ENCODE measurements around the gene WRAP53. TPM values are rescaled to one million over a fixed set of nuclear protein-coding genes. Genes with fewer than 3 reads are reported as not detected.

Gene WRAP53
- total RNA-seq, 1 experiment from 2014 or later: 22.6 TPM

GRCh38 chr17:7687072-7687907 is 987 bp upstream of the WRAP53 start, which contains the start of gene TP53:
Gene TP53, minus strand, starts transcription at chr17:7687490. Its CDS starts 10,896 bp downstream, at chr17:7676594.
- H3K9ac ChIP-seq (ENCODE audit: low read length): peak within 1 kb of the TSS; percentile 88
- H4K20me1 ChIP-seq (ENCODE audit: low read length): peaks cover 7% of the 10 kb centered on the region; the same call in 1 of the 2 replicates
- no peaks in the 10 kb centered on the region; the same call in 1 of the 2 replicates for H3K36me3 ChIP-seq (ENCODE audit: low read depth, low read length)
- DNase-seq (peak; percentile 82), ATAC-seq (peak; percentile 26)
- POLR2A ChIA-PET (ENCODE audit: unreplicated experiment): interaction anchor here (0.5 to 0.7 kb wide), 5 partner anchors 47 to 464 kb away, joined by 3 to 14 read pairs (median 4); partner anchors contain the start of gene SAT2
- peak within 1 kb of the TSS; percentile 96 for H3K27ac ChIP-seq (ENCODE audit: low read length)
- peak within 1 kb of the TSS; percentile 85 for H3K4me3 ChIP-seq (ENCODE audit: low read length)
- no peaks in the 10 kb centered on the region for H3K9me3 ChIP-seq (ENCODE audit: low read length)
- no peaks in the 10 kb centered on the region for H3F3A ChIP-seq (ENCODE audit: low read length, unreplicated experiment)
- peak within 1 kb of the TSS; percentile 88 for H3K4me2 ChIP-seq (ENCODE audit: low read length)
- BruUV-seq (replicated peaks): TSS peak; percentile 70
- no peaks in the 10 kb centered on the region for H3K27me3 ChIP-seq (ENCODE audit: low read length)
- no peak for TF ChIP-seq CTCF (conservative IDR thresholded peaks at IDR 0.05; ENCODE audit: low read depth, low read length)
- no peak for TF ChIP-seq EZH2phosphoT487 (IDR thresholded peaks at IDR 0.05; ENCODE audit: borderline replicate concordance, low read length)
- TF ChIP-seq EZH2 (IDR thresholded peaks at IDR 0.05; ENCODE audit: low read length, unreplicated experiment): no peak
- H3K79me2 ChIP-seq (ENCODE audit: low read length): peaks cover 65% of the 10 kb centered on the region
- peaks cover 16% of the 10 kb centered on the region for H3K4me1 ChIP-seq (ENCODE audit: insufficient read depth, low read length)
- intact Hi-C loops (cut with micrococcal nuclease): loop anchor here (5.0 kb wide), 3 partner anchors 55 to 250 kb away; partner anchors contain the start of genes CD68, FGF11, SHBG and TMEM102
- H2AFZ ChIP-seq (ENCODE audit: low read length): peak within 1 kb of the TSS; percentile 79
- H3K9me2 ChIP-seq (replicated peaks; ENCODE audit: low read length): no peaks in the 10 kb centered on the region
- CTCF ChIA-PET: interaction anchor here (0.6 to 2.1 kb wide), 9 partner anchors 14 to 127 kb away, joined by 3 to 8 read pairs (median 4); partner anchors contain the start of genes CD68 and SAT2

GRCh38 chr17:7688808-7689316 is 585 bp downstream of the WRAP53 start:
- H3K4me2 ChIP-seq (ENCODE audit: low read length): peak overlapping the region; percentile 88
- H3F3A ChIP-seq (ENCODE audit: low read length, unreplicated experiment): no peaks in the 10 kb centered on the region
- H4K20me1 ChIP-seq (ENCODE audit: low read length): peaks cover 7% of the 10 kb centered on the region; the same call in 1 of the 2 replicates
- H3K9me2 ChIP-seq (replicated peaks; ENCODE audit: low read length): no peaks in the 10 kb centered on the region
- no peak for ATAC-seq
- peak overlapping the region; percentile 82 for H3K9ac ChIP-seq (ENCODE audit: low read length)
- H2AFZ ChIP-seq (ENCODE audit: low read length): peak overlapping the region; percentile 79
- H3K79me2 ChIP-seq (ENCODE audit: low read length): peaks cover 52% of the 10 kb centered on the region
- H3K9me3 ChIP-seq (ENCODE audit: low read length): no peaks in the 10 kb centered on the region
- intact Hi-C loops (cut with micrococcal nuclease): loop anchor here (5.0 kb wide), 3 partner anchors 57 to 252 kb away; partner anchors contain the start of genes CD68, FGF11, SHBG and TMEM102
- peak overlapping the region; percentile 85 for H3K4me3 ChIP-seq (ENCODE audit: low read length)
- no peak for DNase-seq
- H3K27ac ChIP-seq (ENCODE audit: low read length): no peak overlapping the region
- CTCF ChIA-PET: interaction anchor here (0.5 to 2.1 kb wide), 5 partner anchors 14 to 285 kb away, joined by 3 to 15 read pairs (median 6); partner anchors contain the start of gene TMEM256
- no TSS peak for BruUV-seq (replicated peaks)
- no peaks in the 10 kb centered on the region; the same call in 1 of the 2 replicates for H3K36me3 ChIP-seq (ENCODE audit: low read depth, low read length)
- no peak for TF ChIP-seq EZH2 (IDR thresholded peaks at IDR 0.05; ENCODE audit: low read length, unreplicated experiment)
- no peak for TF ChIP-seq EZH2phosphoT487 (IDR thresholded peaks at IDR 0.05; ENCODE audit: borderline replicate concordance, low read length)
- TF ChIP-seq CTCF (conservative IDR thresholded peaks at IDR 0.05; ENCODE audit: low read depth, low read length): no peak
- POLR2A ChIA-PET (ENCODE audit: unreplicated experiment): no interaction called here
- no peaks in the 10 kb centered on the region for H3K27me3 ChIP-seq (ENCODE audit: low read length)
- H3K4me1 ChIP-seq (ENCODE audit: insufficient read depth, low read length): peaks cover 16% of the 10 kb centered on the region

Measured in PC-3 (cell line).